ENCODE data around the gene TMEM170B. TPM values are rescaled to one million over a fixed set of nuclear protein-coding genes. Genes with fewer than 3 reads are reported as not detected.

TMEM170B gene
- total RNA-seq, 1 donor from 2014 or later, result 2.5 TPM

DNA sequence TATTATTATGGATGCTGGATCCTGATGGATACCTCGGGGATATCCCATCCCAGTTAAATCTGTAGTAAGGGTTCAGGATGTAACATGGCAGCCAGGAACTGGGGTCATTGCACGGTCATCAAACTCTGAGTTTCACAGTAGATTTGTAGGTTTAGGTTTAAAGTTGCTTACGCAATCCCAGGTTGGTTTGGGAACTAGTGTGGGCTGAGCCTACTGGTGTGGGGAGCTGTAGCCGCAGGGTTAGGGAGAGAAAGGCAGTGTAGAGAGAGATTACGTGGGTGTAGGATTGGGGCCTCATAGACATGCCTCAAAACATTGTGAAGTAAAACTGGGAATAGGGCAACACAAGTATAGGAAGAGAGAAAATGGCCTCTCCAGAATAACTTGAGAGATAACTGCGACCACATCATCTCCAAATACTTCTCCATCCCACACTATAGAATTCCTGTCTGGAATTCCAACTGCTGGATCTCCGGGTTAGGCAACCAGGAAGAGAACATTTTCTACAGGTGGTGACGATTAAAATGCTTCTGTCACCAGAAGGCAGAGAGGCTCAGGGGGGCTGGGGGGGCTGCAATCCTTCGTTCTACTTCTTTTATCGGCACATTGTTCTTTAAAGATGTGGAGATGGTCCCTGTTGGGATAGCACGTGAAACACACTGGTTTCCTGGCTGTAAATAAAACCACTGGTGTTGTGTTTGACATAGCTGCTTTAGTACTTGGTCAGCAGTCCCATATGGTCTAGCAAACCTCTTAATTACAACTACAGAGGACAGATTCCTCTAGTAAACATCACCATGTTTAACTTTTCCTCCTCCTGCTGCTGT lies 44.9 kb upstream of the TMEM170B start:
- no peaks in the 10 kb centered on the region for H3K36me3 ChIP-seq
- DNase-seq (ENCODE audit: extremely low spot score in 2 of 2), result no peak
- TF ChIP-seq POLR2A (IDR thresholded peaks at IDR 0.05), result no peak
- no peak for TF ChIP-seq POLR2AphosphoS5 (IDR thresholded peaks at IDR 0.05; ENCODE audit: insufficient read depth in 1 of 2, low read depth in 1 of 2)
- TF ChIP-seq, protein P1, sequence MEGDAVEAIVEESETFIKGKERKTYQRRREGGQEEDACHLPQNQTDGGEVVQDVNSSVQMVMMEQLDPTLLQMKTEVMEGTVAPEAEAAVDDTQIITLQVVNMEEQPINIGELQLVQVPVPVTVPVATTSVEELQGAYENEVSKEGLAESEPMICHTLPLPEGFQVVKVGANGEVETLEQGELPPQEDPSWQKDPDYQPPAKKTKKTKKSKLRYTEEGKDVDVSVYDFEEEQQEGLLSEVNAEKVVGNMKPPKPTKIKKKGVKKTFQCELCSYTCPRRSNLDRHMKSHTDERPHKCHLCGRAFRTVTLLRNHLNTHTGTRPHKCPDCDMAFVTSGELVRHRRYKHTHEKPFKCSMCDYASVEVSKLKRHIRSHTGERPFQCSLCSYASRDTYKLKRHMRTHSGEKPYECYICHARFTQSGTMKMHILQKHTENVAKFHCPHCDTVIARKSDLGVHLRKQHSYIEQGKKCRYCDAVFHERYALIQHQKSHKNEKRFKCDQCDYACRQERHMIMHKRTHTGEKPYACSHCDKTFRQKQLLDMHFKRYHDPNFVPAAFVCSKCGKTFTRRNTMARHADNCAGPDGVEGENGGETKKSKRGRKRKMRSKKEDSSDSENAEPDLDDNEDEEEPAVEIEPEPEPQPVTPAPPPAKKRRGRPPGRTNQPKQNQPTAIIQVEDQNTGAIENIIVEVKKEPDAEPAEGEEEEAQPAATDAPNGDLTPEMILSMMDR (IDR thresholded peaks at IDR 0.05), result no peak
- H3K9me3 ChIP-seq, result no peaks in the 10 kb centered on the region
- no peaks in the 10 kb centered on the region for H3K4me1 ChIP-seq
- no peak overlapping the region for H3K4me3 ChIP-seq
- no peak overlapping the region for H3K27ac ChIP-seq
- intact Hi-C loops (cut with DNase I), result loop anchor here (10.0 kb wide), 1 partner anchor 248 kb away; no protein-coding TSS in a partner anchor
- H3K27me3 ChIP-seq, result no peaks in the 10 kb centered on the region

DNA sequence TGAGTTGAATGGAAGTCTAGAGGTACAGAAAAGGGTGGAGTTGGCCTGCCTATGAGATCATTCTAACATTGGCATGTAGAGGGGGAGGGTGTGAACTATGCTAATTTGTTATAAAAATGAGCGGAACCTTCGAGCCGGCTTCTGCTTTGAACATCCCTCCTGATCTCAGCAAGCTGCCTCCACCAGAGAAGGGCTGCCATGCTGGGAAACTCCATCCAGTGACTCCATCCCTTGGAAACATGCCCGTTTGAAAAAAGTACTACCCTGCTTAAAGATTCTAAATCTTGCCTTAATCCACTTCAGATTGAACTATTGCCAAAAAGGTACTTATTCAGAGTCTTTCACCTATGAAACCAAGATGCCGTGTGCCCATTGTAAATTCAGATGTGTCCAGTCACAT lies 43.6 kb upstream of the TMEM170B start:
- TF ChIP-seq POLR2A (IDR thresholded peaks at IDR 0.05) (no peak), POLR2AphosphoS5 (IDR thresholded peaks at IDR 0.05; ENCODE audit: insufficient read depth in 1 of 2, low read depth in 1 of 2) (no peak)
- TF ChIP-seq, protein P1 (IDR thresholded peaks at IDR 0.05), result no peak
- intact Hi-C loops (cut with DNase I), result loop anchor here (10.0 kb wide), 1 partner anchor 249 kb away; no protein-coding TSS in a partner anchor

DNA sequence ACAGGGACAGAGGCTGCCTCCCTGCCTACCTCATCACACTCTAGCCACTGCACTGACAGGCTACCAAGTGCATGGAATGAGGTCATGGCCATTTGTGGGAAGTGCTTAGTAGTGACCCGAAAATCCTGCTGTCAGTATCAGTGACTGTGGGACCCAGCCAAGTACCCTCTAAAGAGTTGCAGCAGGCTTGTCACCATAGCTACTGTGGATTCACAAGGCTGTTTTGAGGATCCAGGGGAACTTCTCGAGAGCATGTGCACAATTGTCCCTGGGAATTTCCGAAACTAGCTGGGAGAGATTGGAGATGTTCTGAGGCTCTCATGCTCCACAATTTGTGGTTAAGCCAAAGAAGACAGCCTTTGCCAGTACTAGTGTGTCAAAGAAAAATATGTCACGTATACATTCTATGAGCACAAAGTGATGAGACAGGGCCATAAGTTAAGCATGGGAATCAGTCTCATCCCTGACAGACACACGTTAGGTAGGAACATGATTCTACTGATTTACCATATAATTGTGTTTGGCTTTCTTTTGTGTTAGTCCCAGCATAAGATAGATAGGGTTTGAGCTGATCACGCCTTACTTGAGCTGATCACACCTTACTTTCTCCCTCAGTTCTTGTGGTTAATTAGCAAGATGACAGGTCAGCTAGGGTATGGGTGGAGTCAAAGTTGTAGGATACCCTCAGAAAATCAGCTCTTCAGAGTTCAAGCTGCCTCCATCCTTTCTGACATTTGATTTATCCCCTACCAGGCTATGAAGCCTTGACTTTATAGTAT lies 42.6 kb upstream of the TMEM170B start:
- Histone ChIP-seq H3K36me3 (no peaks in the 10 kb centered on the region), H3K9me3 (no peaks in the 10 kb centered on the region), H3K27ac (no peak overlapping the region), H3K4me1 (no peaks in the 10 kb centered on the region), H3K27me3 (no peaks in the 10 kb centered on the region), H3K4me3 (no peak overlapping the region)
- intact Hi-C loops (cut with DNase I), result loop anchor here (5.0 to 10.0 kb wide), 2 partner anchors 250 to 353 kb away; no protein-coding TSS in a partner anchor
- TF ChIP-seq POLR2AphosphoS5 (IDR thresholded peaks at IDR 0.05; ENCODE audit: insufficient read depth in 1 of 2, low read depth in 1 of 2) (no peak), POLR2A (IDR thresholded peaks at IDR 0.05) (no peak)
- DNase-seq (ENCODE audit: extremely low spot score in 2 of 2), result no peak

More for the DNA sequence above, 43.6 kb upstream of the TMEM170B start:
- Histone ChIP-seq H3K27me3 (no peaks in the 10 kb centered on the region), H3K4me3 (no peak overlapping the region), H3K36me3 (no peaks in the 10 kb centered on the region), H3K4me1 (no peaks in the 10 kb centered on the region), H3K27ac (no peak overlapping the region), H3K9me3 (no peaks in the 10 kb centered on the region)
- DNase-seq (ENCODE audit: extremely low spot score in 2 of 2), result peak in 1 of 2 donors; percentile 49

DNA sequence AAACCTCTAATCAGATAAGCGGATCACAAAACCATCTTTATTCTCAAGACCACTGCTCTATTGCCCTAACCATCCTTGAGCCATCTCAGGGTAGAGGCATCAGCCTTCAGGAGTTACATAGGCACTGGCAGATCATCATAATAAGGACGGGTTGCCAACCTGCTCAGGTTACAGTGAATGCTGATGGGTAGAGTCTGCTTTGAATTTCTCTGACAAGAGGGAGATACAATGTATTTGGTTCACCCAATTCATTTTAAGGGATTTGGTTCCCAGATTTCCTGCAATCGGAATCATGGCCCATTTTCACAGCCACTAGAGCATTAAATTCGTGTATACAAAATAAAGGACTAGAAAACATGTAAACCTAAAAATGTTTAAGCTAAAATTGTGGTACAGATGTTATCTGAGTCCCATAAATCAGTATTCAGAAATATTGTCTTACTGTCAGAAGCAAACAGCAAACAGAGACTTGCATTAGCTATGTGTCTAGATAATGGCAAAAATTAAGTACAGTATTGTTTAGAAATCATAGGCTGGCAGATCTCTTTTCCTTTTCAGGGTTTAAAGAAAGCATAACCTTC lies 41.9 kb upstream of the TMEM170B start:
- Histone ChIP-seq H3K27me3 (no peaks in the 10 kb centered on the region), H3K4me1 (no peaks in the 10 kb centered on the region), H3K9me3 (no peaks in the 10 kb centered on the region), H3K27ac (peak overlapping the region; percentile 22), H3K4me3 (no peak overlapping the region), H3K36me3 (no peaks in the 10 kb centered on the region)
- intact Hi-C loops (cut with DNase I), result loop anchor here (5.0 to 10.0 kb wide), 2 partner anchors 251 to 353 kb away; no protein-coding TSS in a partner anchor
- DNase-seq (ENCODE audit: extremely low spot score in 2 of 2), result no peak
- TF ChIP-seq POLR2AphosphoS5 (IDR thresholded peaks at IDR 0.05; ENCODE audit: insufficient read depth in 1 of 2, low read depth in 1 of 2), result no peak
- TF ChIP-seq POLR2A (IDR thresholded peaks at IDR 0.05), result no peak
- TF ChIP-seq, protein P1 (IDR thresholded peaks at IDR 0.05), result no peak

Data from vagina (tissue), 2 donors.